HG03097 (cell line): ENCODE measurements around the gene CABP2.
A peak's percentile ranks its signal among the peaks of the same experiment; 100 is the strongest.
"Not testable (repeated sequence)": the region's sequence is repeated elsewhere in the genome, so short reads cannot be mapped to it uniquely, and the experiment has no call there.

Experiments used
- ATAC-seq: cut with Tn5 transposase; IDR thresholded peaks from one replicate; pipeline ENCODE4 v1.9.1; 2021; ENCODE audit not compliant: unreplicated experiment, low FRiP score

The CABP2 gene

GRCh38 chr11:67496113-67496512, 27.1 kb downstream of the CABP2 start:
- no peak for ATAC-seq

- no peak for ATAC-seq
These were observed 27.8 kb downstream of the CABP2 start for GRCh38 chr11:67495234-67496005.

GRCh38 chr11:67494371-67495233, 28.6 kb downstream of the CABP2 start:
- no peak for ATAC-seq

- no peak for ATAC-seq
These were observed 29.5 kb downstream of the CABP2 start for GRCh38 chr11:67493548-67494370.

GRCh38 chr11:67492801-67493547, 30.3 kb downstream of the CABP2 start:
- no peak for ATAC-seq

GRCh38 chr11:67492069-67492727, 31.0 kb downstream of the CABP2 start:
- no peak for ATAC-seq

GRCh38 chr11:67491276-67492068, 31.8 kb downstream of the CABP2 start:
- ATAC-seq = no peak

- no peak for ATAC-seq
These were observed 32.5 kb downstream of the CABP2 start for GRCh38 chr11:67490727-67491065.

GRCh38 chr11:67489885-67490726, 33.1 kb downstream of the CABP2 start:
- ATAC-seq = no peak

- no peak for ATAC-seq
These were observed 33.9 kb downstream of the CABP2 start for GRCh38 chr11:67489203-67489884.

GRCh38 chr11:67486481-67487195, 36.6 kb downstream of the CABP2 start:
- no peak for ATAC-seq

- ATAC-seq = not testable (repeated sequence)
These were observed 37.3 kb downstream of the CABP2 start for GRCh38 chr11:67485873-67486361.

GRCh38 chr11:67484847-67485311, 38.4 kb downstream of the CABP2 start:
- no peak for ATAC-seq

- no peak for ATAC-seq
These were observed 39.2 kb downstream of the CABP2 start for GRCh38 chr11:67483831-67484665.

- peak; percentile 75 for ATAC-seq
These were observed 40.1 kb downstream of the CABP2 start, which contains the start of gene AIP for GRCh38 chr11:67482827-67483798. Gene AIP (plus strand): TSS chr11:67483026. CDS start chr11:67483159, 133 bp downstream.
